Natural killer cell (primary cell): ENCODE data around the gene NHS. TPM values are rescaled to one million over a fixed set of nuclear protein-coding genes. Genes with fewer than 3 reads are reported as not detected.

Source experiments
- ATAC-seq, 3 donors: fragments of 150-1000 bp in 2 of 3; fragments of 200-7000 bp in 1 of 3; cut with Tn5 transposase; 1 replicate in 1 of 3; 2 replicates in 2 of 3; pipeline ENCODE4 v1.10.0; 2021; ENCODE audit warnings: mild to moderate bottlenecking in 2 of 3, moderate library complexity in 2 of 3
- DNase-seq, 2 donors: peaks; one replicate each; pipeline versions ENCODE4 v3.0.0 to v3.0.0-alpha.2; 2013 to 2021; ENCODE audit warnings: mixed read lengths in 1 of 2
- H3K27ac ChIP-seq: one replicate; pipeline ENCODE4 v1.5.1; 2013; ENCODE audit warnings: mild to moderate bottlenecking, low read length
- H3K27me3 ChIP-seq: one replicate; pipeline ENCODE4 v1.6.1; 2013; ENCODE audit warnings: low read length; ENCODE audit not compliant: control insufficient read depth, insufficient read depth
- H3K36me3 ChIP-seq: one replicate; pipeline ENCODE4 v1.6.1; 2013; ENCODE audit warnings: low read length; ENCODE audit not compliant: control insufficient read depth, insufficient read depth
- H3K4me1 ChIP-seq: one replicate; pipeline ENCODE4 v1.6.1; 2013; ENCODE audit warnings: low read length; ENCODE audit not compliant: control insufficient read depth, insufficient read depth
- H3K4me3 ChIP-seq: one replicate; pipeline ENCODE4 v1.5.1; 2013; ENCODE audit warnings: low read length
- H3K9me3 ChIP-seq: one replicate; pipeline ENCODE4 v1.6.1; 2013; ENCODE audit warnings: low read length; ENCODE audit not compliant: control insufficient read depth, insufficient read depth
- H3K27ac Mint-ChIP-seq, 2 donors: one replicate each; pipeline ENCODE4 v1.8.0; 2022; ENCODE audit warnings: mild to moderate bottlenecking in 2 of 2, mixed read lengths in 2 of 2, moderate library complexity in 1 of 2
- H3K27me3 Mint-ChIP-seq, 2 donors: one replicate each; pipeline ENCODE4 v1.8.0; 2022; ENCODE audit warnings: low read depth in 2 of 2, mixed read lengths in 2 of 2
- H3K36me3 Mint-ChIP-seq: one replicate; pipeline ENCODE4 v1.8.0; 2022; ENCODE audit warnings: mixed read lengths
- H3K4me1 Mint-ChIP-seq, 2 donors: one replicate each; pipeline ENCODE4 v1.8.0; 2022; ENCODE audit warnings: mixed read lengths in 2 of 2
- H3K4me3 Mint-ChIP-seq: one replicate; pipeline ENCODE4 v1.8.0; 2022; ENCODE audit warnings: mild to moderate bottlenecking, moderate library complexity, mixed read lengths
- H3K9me3 Mint-ChIP-seq, 2 donors: one replicate each; pipeline ENCODE4 v1.8.0; 2022; ENCODE audit warnings: mixed read lengths in 2 of 2
- WGBS: methylation state at CpG from one replicate; pipeline ENCODE4 v1.1.7; 2013; ENCODE audit warnings: missing lambda C conversion rate; ENCODE audit not compliant: insufficient coverage; 5-methylcytosine and 5-hydroxymethylcytosine counted together
- intact Hi-C: fragments of 100-400 bp; cut with micrococcal nuclease; formaldehyde crosslinking; loops from one replicate; pipeline ENCODE4 v1.14.2; 2022
- total RNA-seq, 4 donors: library from RNA; stranded (reverse); fragments of 120-200 nt in 1 of 4; gene quantifications; one replicate each; pipeline versions ENCODE4 v1.2.3 to v1.2.4, GENCODE V29; 2013 to 2022
- TF ChIP-seq, protein P1 (sequence below): fragments of 200-600 bp; IDR thresholded peaks from one replicate; pipeline ENCODE4 v1.8.0; 2022; ENCODE audit warnings: antibody characterized with exemption

NHS gene
- total RNA-seq, 3 donors from 2014 or later (not counting 1 experiment from before 2014, with no cell fraction given): 0.05 to 0.28 TPM; not detected in 1

DNA sequence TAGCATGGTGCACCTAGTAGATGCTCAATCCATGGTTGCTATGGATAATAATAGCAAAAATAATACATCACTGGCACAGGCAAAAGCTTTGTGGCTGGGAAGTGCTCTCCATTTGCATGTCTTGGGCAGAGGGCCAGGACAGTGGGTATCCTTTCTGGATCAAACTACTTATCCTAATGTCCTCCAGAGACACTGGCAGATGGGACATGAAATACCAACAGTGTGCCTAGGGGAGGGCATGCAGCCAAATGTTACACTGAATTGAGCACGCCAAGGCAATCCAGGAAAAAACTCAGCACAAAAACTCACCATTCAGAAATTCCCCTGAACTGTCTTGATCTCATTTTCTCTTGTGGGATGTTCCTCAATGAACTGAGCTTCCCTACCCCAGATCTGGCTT, 263.7 kb downstream of the NHS start:
- H3K27ac Mint-ChIP-seq: no peak overlapping the region
- WGBS: 100% methylated on average over 1 of the region's 1 CpG

DNA sequence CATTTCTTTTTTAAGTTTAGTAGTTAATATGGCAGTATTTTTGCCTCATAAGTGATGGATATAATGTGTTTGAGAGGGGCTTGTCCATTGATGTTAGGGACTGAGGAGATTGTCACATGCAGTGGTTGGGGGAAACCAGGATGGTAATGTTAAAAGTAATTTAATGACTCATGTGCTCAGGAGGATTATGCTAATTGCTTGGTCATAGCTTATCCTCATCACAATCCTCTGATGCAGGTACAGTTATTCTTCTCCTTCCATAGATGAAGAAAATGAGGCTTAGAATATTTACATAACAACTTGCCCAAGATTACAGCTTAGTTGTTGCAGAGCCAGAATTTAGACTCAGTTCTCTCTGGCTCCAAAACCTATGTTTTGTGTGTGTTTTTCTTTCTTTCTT, 267.9 kb downstream of the NHS start:
- Mint-ChIP-seq H3K4me3 (no peak overlapping the region), H3K36me3 (no peaks in the 10 kb centered on the region), H3K9me3 (no peaks in the 10 kb centered on the region), H3K27me3 (peaks cover 0 to 8% of the 10 kb centered on the region in 2 donors), H3K27ac (no peak overlapping the region), H3K4me1 (no peaks in the 10 kb centered on the region)
- no peak overlapping the region for H3K4me3 ChIP-seq
- H3K36me3 ChIP-seq: no peaks in the 10 kb centered on the region
- H3K9me3 ChIP-seq: no peaks in the 10 kb centered on the region
- TF ChIP-seq, protein P1, sequence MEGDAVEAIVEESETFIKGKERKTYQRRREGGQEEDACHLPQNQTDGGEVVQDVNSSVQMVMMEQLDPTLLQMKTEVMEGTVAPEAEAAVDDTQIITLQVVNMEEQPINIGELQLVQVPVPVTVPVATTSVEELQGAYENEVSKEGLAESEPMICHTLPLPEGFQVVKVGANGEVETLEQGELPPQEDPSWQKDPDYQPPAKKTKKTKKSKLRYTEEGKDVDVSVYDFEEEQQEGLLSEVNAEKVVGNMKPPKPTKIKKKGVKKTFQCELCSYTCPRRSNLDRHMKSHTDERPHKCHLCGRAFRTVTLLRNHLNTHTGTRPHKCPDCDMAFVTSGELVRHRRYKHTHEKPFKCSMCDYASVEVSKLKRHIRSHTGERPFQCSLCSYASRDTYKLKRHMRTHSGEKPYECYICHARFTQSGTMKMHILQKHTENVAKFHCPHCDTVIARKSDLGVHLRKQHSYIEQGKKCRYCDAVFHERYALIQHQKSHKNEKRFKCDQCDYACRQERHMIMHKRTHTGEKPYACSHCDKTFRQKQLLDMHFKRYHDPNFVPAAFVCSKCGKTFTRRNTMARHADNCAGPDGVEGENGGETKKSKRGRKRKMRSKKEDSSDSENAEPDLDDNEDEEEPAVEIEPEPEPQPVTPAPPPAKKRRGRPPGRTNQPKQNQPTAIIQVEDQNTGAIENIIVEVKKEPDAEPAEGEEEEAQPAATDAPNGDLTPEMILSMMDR: no peak
- no peak overlapping the region for H3K27ac ChIP-seq
- DNase-seq: no peak
- H3K4me1 ChIP-seq: no peaks in the 10 kb centered on the region
- H3K27me3 ChIP-seq: no peaks in the 10 kb centered on the region
- intact Hi-C loops: no loop called here
- ATAC-seq: no peak

More for the DNA sequence above, 263.7 kb downstream of the NHS start:
- H3K36me3 ChIP-seq: no peaks in the 10 kb centered on the region
- H3K27me3 Mint-ChIP-seq: peaks cover 0 to 8% of the 10 kb centered on the region in 2 donors
- no peak overlapping the region for H3K27ac ChIP-seq
- H3K27me3 ChIP-seq: no peaks in the 10 kb centered on the region
- no peak for ATAC-seq
- H3K9me3 ChIP-seq: no peaks in the 10 kb centered on the region
- no peak for DNase-seq
- H3K9me3 Mint-ChIP-seq: peaks cover 0 to 2% of the 10 kb centered on the region in 2 donors
- no peaks in the 10 kb centered on the region for H3K4me1 ChIP-seq
- no peak overlapping the region for H3K4me3 Mint-ChIP-seq
- H3K4me1 Mint-ChIP-seq: no peaks in the 10 kb centered on the region
- no peak overlapping the region for H3K4me3 ChIP-seq
- H3K36me3 Mint-ChIP-seq: no peaks in the 10 kb centered on the region
- TF ChIP-seq, protein P1: no peak
- intact Hi-C loops: no loop called here

DNA sequence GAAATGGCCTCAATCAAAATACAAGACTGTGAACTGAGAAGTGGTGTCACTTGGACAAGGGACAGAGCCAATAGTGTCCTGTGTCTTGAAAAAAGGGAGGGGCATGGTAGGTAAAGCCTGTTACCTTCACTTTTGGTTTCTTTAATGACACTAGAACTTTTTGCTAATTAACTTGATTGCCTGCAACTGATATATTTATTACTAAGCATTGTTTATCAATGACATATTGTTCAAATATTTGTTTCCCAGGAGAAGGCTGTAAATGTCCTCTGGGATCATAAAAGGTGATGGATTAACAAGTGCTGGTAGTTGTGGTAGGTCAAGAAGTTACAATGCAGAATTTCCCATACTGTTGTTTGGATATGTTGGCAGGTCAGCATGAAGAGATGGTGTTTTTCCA, 268.5 kb downstream of the NHS start:
- Mint-ChIP-seq H3K4me1 (no peaks in the 10 kb centered on the region), H3K27me3 (peaks cover 0 to 8% of the 10 kb centered on the region in 2 donors), H3K4me3 (no peak overlapping the region), H3K36me3 (no peaks in the 10 kb centered on the region), H3K27ac (no peak overlapping the region), H3K9me3 (no peaks in the 10 kb centered on the region)
- TF ChIP-seq, protein P1: no peak
- no peak for ATAC-seq
- no peak for DNase-seq
- Histone ChIP-seq H3K36me3 (no peaks in the 10 kb centered on the region), H3K4me1 (no peaks in the 10 kb centered on the region), H3K27ac (no peak overlapping the region), H3K9me3 (no peaks in the 10 kb centered on the region), H3K4me3 (no peak overlapping the region), H3K27me3 (no peaks in the 10 kb centered on the region)
- intact Hi-C loops: no loop called here

DNA sequence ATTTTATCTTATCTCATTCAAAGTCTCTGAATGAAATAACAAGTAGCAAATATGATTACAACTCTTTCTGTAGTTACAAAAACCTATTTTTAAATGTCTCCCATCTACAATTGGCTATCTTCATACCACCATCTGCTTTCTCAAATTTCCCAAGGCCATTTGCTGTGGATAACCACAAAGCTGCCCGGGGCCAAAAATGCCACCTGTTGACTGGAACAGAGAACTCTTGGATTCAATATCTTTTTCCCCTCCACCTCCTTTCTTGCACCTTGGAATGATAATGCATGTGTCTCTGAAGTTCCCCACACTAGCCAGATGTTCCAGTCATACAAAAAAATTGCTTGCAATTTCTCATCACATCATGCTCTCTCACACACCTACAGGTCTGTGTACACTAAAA, 269.0 kb downstream of the NHS start:
- Mint-ChIP-seq H3K4me3 (no peak overlapping the region), H3K4me1 (no peaks in the 10 kb centered on the region), H3K27me3 (peaks cover 0 to 8% of the 10 kb centered on the region in 2 donors), H3K36me3 (no peaks in the 10 kb centered on the region), H3K9me3 (no peaks in the 10 kb centered on the region), H3K27ac (no peak overlapping the region)
- Histone ChIP-seq H3K4me3 (no peak overlapping the region), H3K27ac (no peak overlapping the region), H3K9me3 (no peaks in the 10 kb centered on the region), H3K27me3 (no peaks in the 10 kb centered on the region), H3K36me3 (no peaks in the 10 kb centered on the region), H3K4me1 (no peaks in the 10 kb centered on the region)
- ATAC-seq: no peak
- intact Hi-C loops: no loop called here
- WGBS: 100% methylated on average over 1 of the region's 1 CpG
- DNase-seq: no peak
- TF ChIP-seq, protein P1: no peak
